ENCODE measurements around the gene LRP4. TPM values are rescaled to one million over a fixed set of nuclear protein-coding genes. Genes with fewer than 3 reads are reported as not detected.

The LRP4 gene
- total and polyA plus RNA-seq, 2 of the 8 experiments (the other 6 are each of a cell fraction or from before 2014, with no cell fraction given), result 5.4 to 22.1 TPM

GRCh38 chr11:46958777-46959176 is 40.4 kb upstream of the LRP4 start:
- Histone ChIP-seq H3K23ac (ENCODE audit: insufficient read length) (no peak overlapping the region), H2BK15ac (ENCODE audit: low read length) (no peak overlapping the region), H3K79me1 (ENCODE audit: low read depth, low read length) (no peaks in the 10 kb centered on the region), H3K27me3 (replicated peaks in 1 of 4; ENCODE audit: control insufficient read depth in 3 of 4, extremely low read depth in 1 of 4, insufficient read depth in 3 of 4, low read length in 3 of 4) (no peaks in the 10 kb centered on the region), H2AFZ (ENCODE audit: low read length) (no peak overlapping the region), H3K4me3 (ENCODE audit: extremely low read depth in 1 of 4, insufficient read depth in 2 of 4, low read depth in 3 of 4, low read length in 4 of 4) (no peak overlapping the region), H2AK5ac (ENCODE audit: low read depth, low read length) (no peak overlapping the region), H4K91ac (replicated peaks; ENCODE audit: insufficient read length, low read length) (no peak overlapping the region), H3K18ac (ENCODE audit: extremely low read depth, low read length) (no peak overlapping the region), H2BK120ac (replicated peaks; ENCODE audit: low read depth, low read length) (no peak overlapping the region), H3K56ac (replicated peaks; ENCODE audit: insufficient read length, low read depth, low read length) (no peak overlapping the region), H3K79me2 (ENCODE audit: control insufficient read depth in 1 of 2, insufficient read depth in 2 of 2, low read length in 2 of 2) (no peaks in the 10 kb centered on the region), H3K4me1 (replicated peaks in 1 of 4; ENCODE audit: control insufficient read depth in 3 of 4, insufficient read depth in 4 of 4, low read length in 3 of 4) (no peaks in the 10 kb centered on the region), H3K27ac (ENCODE audit: low read depth, low read length) (no peak overlapping the region), H2BK5ac (ENCODE audit: low read depth, low read length) (no peak overlapping the region), H4K20me1 (replicated peaks in 1 of 2; ENCODE audit: control insufficient read depth in 1 of 2, insufficient read depth in 2 of 2, low read length in 2 of 2) (no peaks in the 10 kb centered on the region), H2BK12ac (ENCODE audit: low read depth, low read length) (no peak overlapping the region), H3K14ac (ENCODE audit: insufficient read length) (no peak overlapping the region), H3K4me2 (ENCODE audit: insufficient read depth in 1 of 2, low read depth in 2 of 2, low read length in 2 of 2) (no peak overlapping the region), H2BK20ac (ENCODE audit: low read length) (no peak overlapping the region), H3K4ac (replicated peaks; ENCODE audit: insufficient read length, low read depth, low read length) (no peak overlapping the region), H3K9ac (replicated peaks in 1 of 4; ENCODE audit: extremely low read depth in 1 of 4, low read depth in 3 of 4, low read length in 3 of 4) (no peak overlapping the region), H3K9me3 (ENCODE audit: insufficient read depth in 2 of 2, low read depth in 1 of 2, low read length in 1 of 2) (peaks cover 0 to 3% of the 10 kb centered on the region in 2 experiments; a peak in 2 of 4 replicates), H3K36me3 (ENCODE audit: control insufficient read depth in 2 of 4, insufficient read depth in 4 of 4, low read length in 3 of 4) (peaks cover 0 to 5% (median 0%) of the 10 kb centered on the region in 4 experiments; a peak in 1 of 8 replicates), H4K8ac (ENCODE audit: extremely low read depth, insufficient read depth, low read length) (no peak overlapping the region), H3K23me2 (ENCODE audit: low read depth, low read length) (no peaks in the 10 kb centered on the region), H4K5ac (ENCODE audit: insufficient read length, low read depth, low read length) (no peak overlapping the region)
- DNase-seq (ENCODE audit: low read depth in 1 of 2, low spot score in 2 of 2) (no peak), FAIRE-seq (no peak)
- WGBS, 2 experiments (ENCODE audit: extremely low coverage in 1 of 2, insufficient coverage in 1 of 2, insufficient read length in 1 of 2, insufficient replicate concordance in 2 of 2, low coverage in 1 of 2, low lambda C conversion rate in 2 of 2, missing lambda C conversion rate in 1 of 2), result 87% methylated on average over 1 of the region's 1 CpG; no CpG with 5 or more reads in 1 of the 2 experiments
- ChIA-PET CTCF (ENCODE audit: partially characterized antibody) (interaction anchor here (0.6 kb wide), 1 partner anchor 97 kb away, joined by 3 read pairs; no protein-coding TSS in a partner anchor), POLR2A (ENCODE audit: partially characterized antibody) (no interaction called here)
- TF ChIP-seq HDAC6 (IDR thresholded peaks at IDR 0.05; ENCODE audit: low read depth, low read length) (no peak), NRF1 (IDR thresholded peaks at IDR 0.05; ENCODE audit: low read depth, low read length) (no peak), SAP30 (IDR thresholded peaks at IDR 0.05; ENCODE audit: insufficient read depth, insufficient replicate concordance, low read length) (no peak), YY1 (IDR thresholded peaks at IDR 0.05; ENCODE audit: low read depth, low read length) (no peak), ASH2L (IDR thresholded peaks at IDR 0.05; ENCODE audit: low read length) (no peak), SP4 (IDR thresholded peaks at IDR 0.05; ENCODE audit: low read length) (no peak), MAFK (IDR thresholded peaks at IDR 0.05; ENCODE audit: low read depth, low read length) (no peak)
- TF ChIP-seq, protein P1, sequence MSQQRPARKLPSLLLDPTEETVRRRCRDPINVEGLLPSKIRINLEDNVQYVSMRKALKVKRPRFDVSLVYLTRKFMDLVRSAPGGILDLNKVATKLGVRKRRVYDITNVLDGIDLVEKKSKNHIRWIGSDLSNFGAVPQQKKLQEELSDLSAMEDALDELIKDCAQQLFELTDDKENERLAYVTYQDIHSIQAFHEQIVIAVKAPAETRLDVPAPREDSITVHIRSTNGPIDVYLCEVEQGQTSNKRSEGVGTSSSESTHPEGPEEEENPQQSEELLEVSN (IDR thresholded peaks at IDR 0.05), result no peak
